OCI-LY7 (cell line): ENCODE measurements around the gene ABCA5. TPM values are rescaled to one million over a fixed set of nuclear protein-coding genes. Genes with fewer than 3 reads are reported as not detected.

Source experiments
- BruUV-seq: library from RNA; stranded (reverse); fragments of 400-500 nt; replicated peaks from 2 replicates; lab custom pipeline; 2021; lab: Mats Ljungman, UMichigan
- CTCF ChIA-PET: fragments of 300-600 bp; sonication (Branson Sonifier 250); formaldehyde crosslinking; loops from one replicate; lab custom pipeline; 2022; ENCODE audit warnings: antibody characterized with exemption; ENCODE audit not compliant: unreplicated experiment; lab: Charles Lee
- POLR2A ChIA-PET: fragments of 300-600 bp; sonication (Branson Sonifier 250); formaldehyde crosslinking; loops from one replicate; lab custom pipeline; 2022; ENCODE audit warnings: antibody characterized with exemption; lab: Charles Lee
- DNase-seq: peaks from one replicate; pipeline ENCODE4 v3.0.0-alpha.2; 2015; ENCODE audit warnings: low spot score
- H2AFZ ChIP-seq: fragments of 200-600 bp; sonication (generic), shearing (Covaris generic); 2 replicates; pipeline ENCODE4 v1.6.1; 2014; ENCODE audit warnings: mild to moderate bottlenecking, antibody characterized with exemption, low read length, moderate library complexity
- H3K27ac ChIP-seq: fragments of 200-600 bp; sonication (generic); 2 replicates; pipeline ENCODE4 v1.5.1; 2014; ENCODE audit warnings: mixed run types, low read depth, mild to moderate bottlenecking, moderate library complexity, low read length, inconsistent platforms; ENCODE audit not compliant: poor library complexity, severe bottlenecking
- H3K36me3 ChIP-seq: fragments of 200-600 bp; sonication (generic); 2 replicates; pipeline ENCODE4 v1.6.1; 2014; ENCODE audit warnings: mild to moderate bottlenecking, antibody characterized with exemption, low read length, moderate library complexity, mixed read lengths; ENCODE audit not compliant: insufficient read depth
- H3K4me1 ChIP-seq: fragments of 200-600 bp; sonication (generic); 2 replicates; pipeline ENCODE4 v1.5.1; 2014; ENCODE audit warnings: mild to moderate bottlenecking, low read length; ENCODE audit not compliant: insufficient read depth, poor library complexity, severe bottlenecking
- H3K4me2 ChIP-seq: fragments of 200-600 bp; sonication (generic); 2 replicates; pipeline ENCODE4 v1.6.1; 2014; ENCODE audit warnings: mild to moderate bottlenecking, low read length
- H3K4me3 ChIP-seq: fragments of 200-600 bp; sonication (generic); 2 replicates; pipeline ENCODE4 v1.5.1; 2014; ENCODE audit warnings: mild to moderate bottlenecking, low read depth, low read length; ENCODE audit not compliant: poor library complexity, severe bottlenecking
- H3K79me2 ChIP-seq: fragments of 200-600 bp; sonication (generic); 2 replicates; pipeline ENCODE4 v1.6.1; 2016; ENCODE audit warnings: low read depth, mild to moderate bottlenecking, low read length, moderate library complexity, mixed read lengths; ENCODE audit not compliant: insufficient read depth
- H3K9me2 ChIP-seq: fragments of 200-600 bp; sonication (generic); 2 replicates; pipeline ENCODE4 v1.6.1; 2016; ENCODE audit warnings: mild to moderate bottlenecking, low read length, mixed read lengths; ENCODE audit not compliant: insufficient read depth
- H3K9me3 ChIP-seq: fragments of 200-600 bp; sonication (generic); 2 replicates; pipeline ENCODE4 v1.6.1; 2014; ENCODE audit warnings: mild to moderate bottlenecking, mixed run types, low read length, mixed read lengths
- H4K20me1 ChIP-seq: fragments of 200-600 bp; sonication (generic); 2 replicates; pipeline ENCODE4 v1.6.1; 2014; ENCODE audit warnings: mild to moderate bottlenecking, antibody characterized with exemption, low read length, moderate library complexity, mixed read lengths; ENCODE audit not compliant: insufficient read depth
- CTCF ChIP-seq: fragments of 200-600 bp; sonication (generic); conservative IDR thresholded peaks from 2 replicates; pipeline ENCODE4 v1.5.1; 2014; ENCODE audit warnings: mild to moderate bottlenecking, antibody characterized with exemption, low read length, moderate library complexity, mixed read lengths
- EZH2phosphoT487 ChIP-seq: fragments of 200-600 bp; sonication (generic); IDR thresholded peaks from 2 replicates; pipeline ENCODE4 v1.6.1; 2018; ENCODE audit warnings: low read depth, borderline replicate concordance, mild to moderate bottlenecking, mixed run types, antibody characterized with exemption, low read length, moderate library complexity, mixed read lengths
- intact Hi-C: fragments of 100-400 bp; cut with micrococcal nuclease; formaldehyde crosslinking; loops from one replicate; pipeline ENCODE4 v1.10.0; 2022; ENCODE audit not compliant: unreplicated experiment
- total RNA-seq, 2 experiments: library from RNA; depleted of rRNA in 1 of 2; stranded (reverse); fragments of >200 nt in 1 of 2; shearing (Covaris generic) in 1 of 2; gene quantifications; 2 replicates each; pipeline ENCODE4 v1.2.3, GENCODE V29; 2014 to 2022

ABCA5 gene
- total RNA-seq, 2 experiments from 2014 or later, result 14.7 to 25.3 TPM

GRCh38 chr17:69357701-69358100, 30.8 kb upstream of the ABCA5 start:
- no peaks in the 10 kb centered on the region for H3K4me1 ChIP-seq
- H2AFZ ChIP-seq, result no peak overlapping the region
- no TSS peak for BruUV-seq
- no peaks in the 10 kb centered on the region for H3K9me2 ChIP-seq
- TF ChIP-seq EZH2phosphoT487, result no peak
- TF ChIP-seq CTCF, result peak; percentile 35; the same call in 1 of the 2 replicates
- ChIA-PET POLR2A (interaction anchor here (0.5 to 0.8 kb wide), 4 partner anchors 167 to 806 kb away, joined by 3 read pairs; no protein-coding TSS in a partner anchor), CTCF (interaction anchor here (1.9 kb wide), 1 partner anchor 38 kb away, joined by 6 read pairs; no protein-coding TSS in a partner anchor)
- H3K9me3 ChIP-seq, result no peaks in the 10 kb centered on the region
- no peak overlapping the region for H3K4me2 ChIP-seq
- H3K79me2 ChIP-seq, result no peaks in the 10 kb centered on the region
- no peak overlapping the region for H3K4me3 ChIP-seq
- DNase-seq, result peak; percentile 17
- H4K20me1 ChIP-seq, result no peaks in the 10 kb centered on the region
- no peak overlapping the region for H3K27ac ChIP-seq
- intact Hi-C loops, result loop anchor here (1.0 kb wide), 2 partner anchors 37 to 166 kb away; no protein-coding TSS in a partner anchor
- no peaks in the 10 kb centered on the region for H3K36me3 ChIP-seq

GRCh38 chr17:69356625-69357024, 29.7 kb upstream of the ABCA5 start:
- Histone ChIP-seq H3K4me2 (no peak overlapping the region), H4K20me1 (no peaks in the 10 kb centered on the region), H3K79me2 (no peaks in the 10 kb centered on the region), H3K4me1 (no peaks in the 10 kb centered on the region), H3K27ac (no peak overlapping the region), H3K9me2 (no peaks in the 10 kb centered on the region), H3K9me3 (no peaks in the 10 kb centered on the region), H3K36me3 (no peaks in the 10 kb centered on the region), H3K4me3 (no peak overlapping the region), H2AFZ (no peak overlapping the region)
- intact Hi-C loops, result no loop called here
- ChIA-PET CTCF (no interaction called here), POLR2A (interaction anchor here (0.6 kb wide), 1 partner anchor 328 kb away, joined by 3 read pairs; no protein-coding TSS in a partner anchor)
- no peak for TF ChIP-seq CTCF
- no peak for TF ChIP-seq EZH2phosphoT487
- no peak for DNase-seq
- BruUV-seq, result no TSS peak

GRCh38 chr17:69350911-69351310, 24.0 kb upstream of the ABCA5 start:
- Histone ChIP-seq H4K20me1 (no peaks in the 10 kb centered on the region), H3K27ac (no peak overlapping the region), H3K9me2 (no peaks in the 10 kb centered on the region), H3K36me3 (no peaks in the 10 kb centered on the region), H2AFZ (no peak overlapping the region), H3K4me2 (no peak overlapping the region), H3K79me2 (no peaks in the 10 kb centered on the region), H3K9me3 (no peaks in the 10 kb centered on the region), H3K4me3 (no peak overlapping the region), H3K4me1 (no peaks in the 10 kb centered on the region)
- CTCF ChIA-PET, result no interaction called here
- no TSS peak for BruUV-seq
- POLR2A ChIA-PET, result interaction anchor here (0.7 kb wide), 1 partner anchor 18 kb away, joined by 3 read pairs; no protein-coding TSS in a partner anchor
- intact Hi-C loops, result no loop called here
- no peak for DNase-seq
- TF ChIP-seq EZH2phosphoT487, result no peak
- no peak for TF ChIP-seq CTCF
